ENCODE data around the gene MDFIC.

The MDFIC gene

DNA sequence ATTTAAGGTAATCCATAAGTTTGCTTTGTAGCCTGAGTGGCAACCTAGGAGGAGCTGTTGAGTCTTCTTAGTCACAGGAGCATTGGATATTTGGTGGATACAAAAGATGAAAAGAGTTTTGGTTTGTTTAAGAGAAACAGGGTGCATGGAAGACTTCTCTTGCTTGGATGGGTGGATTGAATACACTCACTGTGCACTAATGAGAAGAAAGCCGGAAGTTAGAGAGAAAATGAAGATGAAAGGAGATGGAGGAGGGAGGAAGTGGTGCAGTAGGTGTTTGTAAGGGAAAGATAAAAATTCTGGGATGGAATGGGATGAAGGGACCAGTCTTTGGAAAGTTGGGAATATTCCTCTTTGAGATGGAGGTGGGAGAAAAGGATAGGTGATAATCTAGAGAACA lies 7.7 kb downstream of the MDFIC start:
- DNase-seq: no peak

GRCh38 chr7:114930107-114930661 lies 8.3 kb downstream of the MDFIC start:
- no peak for DNase-seq

- no peak for DNase-seq
Observed at GRCh38 chr7:114930829-114931655, 9.1 kb downstream of the MDFIC start.

GRCh38 chr7:114931656-114932011 lies 9.7 kb downstream of the MDFIC start:
- DNase-seq: no peak

GRCh38 chr7:114932991-114933390 lies 11.1 kb downstream of the MDFIC start:
- DNase-seq: no peak

- DNase-seq: no peak
Observed at GRCh38 chr7:114933658-114934057, 11.8 kb downstream of the MDFIC start.

DNA sequence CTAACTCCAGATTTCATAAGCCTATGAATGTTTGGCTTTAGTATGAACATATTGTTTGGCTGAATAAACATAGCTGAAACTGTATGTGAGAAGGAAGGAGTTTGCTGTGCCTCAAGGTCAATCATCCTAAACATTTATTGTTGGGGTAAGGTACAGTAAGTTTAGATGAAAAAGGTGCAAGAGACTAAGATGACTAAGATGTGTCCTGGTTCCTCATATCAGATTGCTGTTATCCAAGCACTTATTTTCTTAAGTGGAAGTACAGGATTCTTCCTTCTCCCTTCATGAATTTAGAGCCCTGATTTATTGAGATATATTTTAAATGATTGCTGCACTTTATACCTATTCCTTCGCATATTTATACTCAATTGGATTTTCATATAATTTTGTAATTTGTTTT lies 12.2 kb downstream of the MDFIC start:
- DNase-seq: no peak

- DNase-seq: no peak
Observed at GRCh38 chr7:114934713-114935112, 12.8 kb downstream of the MDFIC start.

DNA sequence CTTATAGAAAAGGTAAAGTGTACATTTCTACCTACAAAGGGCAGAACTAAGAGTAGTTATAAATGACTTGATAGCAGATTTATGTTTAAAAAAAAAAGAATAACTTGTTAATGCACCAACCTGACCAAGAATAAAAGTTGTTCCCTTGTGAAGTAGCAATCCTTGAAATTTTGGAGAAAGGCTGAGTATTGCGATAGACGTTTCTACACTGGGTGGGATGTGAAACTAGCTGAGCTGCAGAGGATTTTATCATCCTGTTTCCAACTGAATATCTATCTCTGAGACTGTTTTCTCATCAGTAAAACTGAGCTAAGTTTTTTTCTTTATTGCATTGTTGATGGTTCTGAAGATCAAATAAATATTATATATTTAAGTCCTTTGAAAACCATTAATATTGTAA lies 14.6 kb downstream of the MDFIC start:
- DNase-seq: no peak

GRCh38 chr7:114937446-114937845 lies 15.6 kb downstream of the MDFIC start:
- DNase-seq: no peak

DNA sequence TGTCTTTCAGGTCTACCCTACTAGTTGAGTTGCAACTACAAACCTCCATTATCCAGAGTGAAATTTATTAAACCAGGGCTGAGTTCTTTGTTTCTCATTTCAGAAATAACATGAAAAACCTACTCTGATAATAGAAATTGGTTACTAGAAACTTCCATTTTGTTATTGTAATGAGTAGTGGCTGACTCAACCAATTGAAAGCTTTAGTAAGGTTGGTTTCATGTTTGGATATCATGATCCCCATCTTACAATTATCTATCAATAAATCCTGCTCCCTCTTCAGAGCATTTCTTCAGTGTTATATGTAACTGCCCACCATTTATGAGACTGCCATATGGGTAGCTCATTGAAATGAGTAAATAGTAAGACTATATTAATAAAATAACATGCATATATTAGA lies 16.9 kb downstream of the MDFIC start:
- DNase-seq: no peak

- DNase-seq: no peak
Observed at GRCh38 chr7:114939484-114940097, 17.7 kb downstream of the MDFIC start.

DNA sequence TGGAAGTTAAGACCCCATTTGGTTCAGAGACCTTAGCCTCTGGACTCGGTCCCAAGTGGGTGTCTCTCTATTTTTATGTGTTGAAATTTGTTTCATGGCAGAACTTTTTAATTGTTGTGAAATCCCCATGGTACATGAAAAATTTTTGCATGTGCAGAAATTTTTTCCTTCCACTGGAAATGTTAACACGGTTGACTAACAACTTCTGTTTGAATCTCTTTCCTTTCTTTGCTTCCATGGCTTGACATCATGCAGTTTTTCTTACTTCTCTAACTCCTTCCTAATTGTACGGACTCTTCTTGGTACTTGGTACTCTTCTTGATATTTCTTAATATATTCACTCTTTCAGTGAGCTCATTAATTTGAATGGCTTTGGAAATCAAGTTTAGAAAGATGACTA lies 18.3 kb downstream of the MDFIC start:
- DNase-seq: no peak

- DNase-seq: no peak
Observed at GRCh38 chr7:114941692-114942091, 19.8 kb downstream of the MDFIC start.

DNA sequence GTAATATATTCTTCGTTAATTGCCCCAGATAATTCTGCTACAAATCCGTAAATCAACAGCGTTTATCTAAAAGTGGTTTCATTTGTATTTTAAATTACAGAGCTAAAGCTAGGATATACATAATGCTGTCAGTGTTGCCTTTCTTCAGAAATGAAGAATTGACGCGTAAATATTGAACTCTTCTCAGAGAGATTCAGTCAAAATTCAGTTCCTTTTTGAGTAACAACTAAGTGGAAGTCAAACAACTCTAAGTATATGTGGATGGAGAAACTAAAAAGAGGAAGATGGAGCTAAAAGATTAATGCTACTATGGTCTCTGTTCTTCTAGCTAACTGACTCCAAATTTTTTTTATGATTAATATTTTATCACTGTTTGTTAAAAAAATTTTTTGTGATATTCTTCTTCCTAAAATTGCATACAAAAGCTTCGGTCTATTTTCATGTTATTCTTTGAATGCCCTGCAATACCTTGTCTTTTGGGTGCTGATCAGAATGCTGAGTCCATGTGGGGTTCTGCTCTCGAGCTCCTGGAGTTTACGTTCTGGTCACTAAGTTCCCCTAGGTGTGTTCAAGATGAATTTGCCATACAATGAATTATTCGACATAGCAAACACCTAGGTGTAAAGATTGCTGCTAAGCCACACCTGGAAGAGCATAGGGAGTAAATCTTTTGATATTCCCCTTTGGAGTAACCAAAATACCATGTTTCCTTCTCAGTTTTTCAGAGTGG lies 20.7 kb downstream of the MDFIC start:
- DNase-seq: no peak

GRCh38 chr7:114943530-114943929 lies 21.6 kb downstream of the MDFIC start:
- DNase-seq: no peak

DNA sequence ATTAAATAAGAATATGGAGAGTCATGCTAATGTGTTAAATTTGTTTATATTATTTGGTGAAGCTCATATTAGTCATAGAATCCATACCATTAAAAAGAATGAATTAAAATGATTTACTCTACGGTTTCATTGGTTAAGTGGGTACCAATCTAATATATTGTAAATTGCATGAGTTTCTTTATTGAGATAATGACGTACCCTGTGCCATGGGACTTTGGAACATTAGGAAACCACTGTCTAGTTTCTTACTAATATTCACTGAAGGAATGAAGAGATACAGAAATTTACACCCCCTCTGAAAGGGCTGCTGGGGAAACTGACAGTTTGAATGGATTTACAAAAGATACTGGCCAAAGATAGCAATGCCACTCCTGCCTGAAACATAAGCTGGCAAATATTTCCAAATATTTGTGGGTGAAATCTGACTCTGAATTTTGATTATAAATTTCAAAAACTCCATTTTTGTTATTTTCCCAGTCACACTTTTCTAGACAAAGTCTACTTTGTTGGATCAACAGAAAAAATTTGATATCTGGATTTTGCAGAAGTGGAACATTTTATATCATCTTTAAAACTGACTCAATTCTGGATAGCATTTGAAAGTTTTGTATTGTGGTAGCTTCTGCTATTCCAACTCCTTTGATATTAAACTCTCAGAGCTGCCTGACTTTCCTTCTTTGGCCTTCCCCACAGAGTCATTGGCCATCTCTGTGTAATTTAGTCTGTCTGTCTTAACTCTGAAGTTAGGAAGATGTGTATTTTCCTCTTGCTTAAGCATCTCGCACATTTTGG lies 22.3 kb downstream of the MDFIC start:
- DNase-seq: no peak

GRCh38 chr7:114944745-114945625 lies 23.1 kb downstream of the MDFIC start:
- DNase-seq: no peak

- no peak for DNase-seq
Observed at GRCh38 chr7:114949231-114949630, 27.3 kb downstream of the MDFIC start.

GRCh38 chr7:114952296-114952695 lies 30.4 kb downstream of the MDFIC start:
- no peak for DNase-seq

DNA sequence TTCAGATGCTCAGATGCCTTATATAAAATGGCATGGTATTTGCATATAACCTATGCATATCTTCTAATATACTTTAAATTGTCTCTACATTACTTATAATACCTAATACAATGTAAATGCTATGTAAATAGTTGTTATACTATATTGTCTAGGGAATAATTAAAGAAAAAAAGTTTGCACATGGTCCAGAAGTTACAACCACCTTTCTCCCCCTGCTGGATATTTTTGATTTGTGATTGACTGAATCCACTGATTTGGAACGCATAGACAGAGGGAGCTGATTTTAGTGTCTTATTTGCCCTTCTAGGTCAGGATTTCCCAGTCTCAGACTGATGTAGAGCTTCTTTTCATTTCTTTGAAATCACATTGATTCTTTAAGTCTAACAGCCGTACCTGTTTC lies 31.8 kb downstream of the MDFIC start:
- no peak for DNase-seq

- no peak for DNase-seq
Observed at GRCh38 chr7:114956702-114957101, 34.8 kb downstream of the MDFIC start.
